Daoy (cell line): Measurements from ENCODE around the gene ZNF618. TPM values are rescaled to one million over a fixed set of nuclear protein-coding genes. Genes with fewer than 3 reads are reported as not detected.

Source experiments
- DNase-seq: peaks from one replicate; pipeline ENCODE4 v3.0.0-alpha.2; 2015; ENCODE audit warnings: low read depth
- total RNA-seq: library from RNA; depleted of rRNA; stranded (reverse); fragments of >200 nt; shearing (Covaris generic); gene quantifications from 2 replicates; pipeline ENCODE4 v1.2.3, GENCODE V29; 2014

Gene ZNF618
- total RNA-seq, 1 experiment from 2014 or later: 5.0 TPM

DNA sequence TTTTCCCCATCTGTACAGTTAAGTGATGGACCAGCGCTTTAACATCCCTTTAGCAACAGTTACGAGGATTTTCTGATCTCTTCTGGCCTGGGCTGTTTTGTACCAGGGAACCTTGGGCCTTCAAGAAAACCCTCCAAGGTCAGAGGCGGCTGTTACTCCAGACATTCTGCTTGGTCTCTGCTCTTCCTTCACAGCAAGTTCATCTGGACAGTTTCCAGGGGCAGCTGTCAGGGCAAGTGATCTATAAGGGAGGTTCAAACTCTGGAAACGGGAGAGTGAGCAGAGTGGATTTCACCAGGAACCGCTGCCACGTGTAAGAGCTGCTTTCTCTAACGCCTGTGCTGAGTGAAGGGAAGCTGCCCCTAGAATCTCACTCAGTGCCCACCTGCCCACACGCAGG is 36.7 kb downstream of the ZNF618 start:
- DNase-seq: no peak

DNA sequence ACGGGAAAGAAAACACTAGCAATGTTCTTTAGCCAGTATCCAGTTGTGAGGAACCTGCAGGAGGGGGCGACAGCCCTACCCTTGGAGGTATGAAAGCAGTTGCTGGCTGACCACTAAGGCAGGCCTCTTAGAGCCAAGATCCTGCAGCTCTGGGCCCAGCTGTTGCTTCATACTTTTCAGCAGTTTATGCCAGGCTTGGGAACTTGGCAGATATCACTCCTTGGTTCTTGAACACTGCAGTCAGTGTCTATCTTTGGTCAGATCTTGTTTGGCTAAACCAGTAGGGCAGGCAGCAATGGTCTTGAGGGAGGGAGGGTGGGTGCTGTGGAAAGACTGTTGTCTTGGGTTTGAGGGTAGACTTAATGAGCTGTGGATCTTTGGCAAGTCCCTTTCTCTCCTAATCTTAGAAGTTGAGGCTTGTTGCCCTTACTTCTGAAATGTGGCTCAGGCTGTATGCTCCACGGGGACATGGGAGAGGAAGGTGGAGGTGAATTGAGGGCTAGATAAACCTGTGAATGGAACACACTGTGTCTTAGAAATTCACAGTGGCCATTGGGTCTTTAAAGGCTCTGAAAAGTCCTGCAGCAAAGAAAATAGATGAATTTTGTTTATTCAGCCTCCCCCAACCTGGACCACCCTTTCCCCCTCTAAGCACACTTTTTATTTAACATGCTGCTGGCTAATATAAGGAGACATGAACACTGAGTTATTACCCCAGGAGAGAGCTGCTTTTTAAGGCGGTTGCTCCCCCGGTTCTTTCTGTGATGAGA is 37.5 kb downstream of the ZNF618 start:
- no peak for DNase-seq

DNA sequence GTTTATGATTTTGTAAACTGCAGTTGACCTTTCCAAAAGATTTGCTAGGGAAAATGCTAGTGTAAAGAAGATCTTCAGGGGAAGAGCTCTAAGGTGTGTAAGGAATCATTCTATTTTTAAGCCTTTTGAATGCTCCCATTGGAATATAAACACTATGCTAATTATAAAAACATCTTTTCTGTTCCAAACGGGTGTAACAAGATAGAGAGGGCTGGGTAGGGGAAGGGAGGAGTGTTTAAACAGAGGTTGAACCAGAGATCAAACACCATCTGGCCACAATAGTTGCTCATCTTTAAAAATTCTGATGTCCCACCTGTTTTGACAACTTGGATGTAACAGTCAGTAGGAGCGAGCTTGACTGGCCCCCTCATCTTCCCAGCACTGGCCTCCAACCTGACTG is 38.4 kb downstream of the ZNF618 start:
- no peak for DNase-seq

DNA sequence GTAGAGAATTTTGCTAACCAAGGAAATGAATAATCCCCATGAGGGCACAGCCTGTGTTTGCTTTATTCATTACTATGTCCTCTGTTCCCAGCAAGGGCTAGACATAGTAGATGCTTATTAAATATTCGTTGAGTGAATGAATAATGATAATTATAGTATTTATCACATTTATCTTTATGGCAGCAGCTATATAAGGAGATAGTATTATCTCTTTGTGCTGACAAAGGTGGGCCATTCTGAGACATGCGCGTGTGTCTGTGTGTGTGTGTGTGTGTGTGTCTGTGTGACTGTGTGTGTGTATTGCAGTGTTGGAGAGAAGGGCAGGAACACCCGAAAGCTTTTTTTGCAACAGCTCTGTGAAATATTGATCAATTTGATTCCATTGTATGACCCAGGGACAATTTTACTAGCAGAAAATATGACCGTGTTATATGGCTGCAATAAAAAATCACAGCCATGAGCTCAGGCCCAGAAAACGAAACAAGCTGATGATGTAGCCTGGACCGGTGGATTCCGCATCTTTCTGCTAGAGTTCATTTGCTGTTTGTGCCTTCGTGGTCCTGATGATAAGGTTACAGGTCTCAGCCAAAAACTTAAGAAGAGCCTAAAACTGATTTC is 39.8 kb downstream of the ZNF618 start:
- no peak for DNase-seq

DNA sequence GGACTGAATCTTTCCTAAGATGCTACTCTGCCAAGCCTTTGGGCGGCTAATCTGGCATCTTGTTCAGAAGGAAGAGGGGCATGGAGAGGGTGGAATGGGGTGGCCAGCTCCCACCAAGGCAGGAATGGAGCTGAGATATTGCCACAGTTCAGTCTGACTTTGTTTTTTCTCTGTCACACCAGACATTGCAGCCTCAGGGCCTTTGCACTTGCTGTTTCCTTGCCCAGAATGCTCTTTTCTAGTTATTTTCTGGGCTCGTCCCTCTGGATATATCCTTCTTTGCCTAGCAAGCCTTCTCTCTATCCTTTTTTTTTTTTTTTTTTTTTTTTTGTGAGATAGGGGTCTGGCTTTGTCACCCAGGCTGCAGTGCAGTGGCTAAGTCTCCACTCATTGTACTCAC is 40.8 kb downstream of the ZNF618 start:
- no peak for DNase-seq

DNA sequence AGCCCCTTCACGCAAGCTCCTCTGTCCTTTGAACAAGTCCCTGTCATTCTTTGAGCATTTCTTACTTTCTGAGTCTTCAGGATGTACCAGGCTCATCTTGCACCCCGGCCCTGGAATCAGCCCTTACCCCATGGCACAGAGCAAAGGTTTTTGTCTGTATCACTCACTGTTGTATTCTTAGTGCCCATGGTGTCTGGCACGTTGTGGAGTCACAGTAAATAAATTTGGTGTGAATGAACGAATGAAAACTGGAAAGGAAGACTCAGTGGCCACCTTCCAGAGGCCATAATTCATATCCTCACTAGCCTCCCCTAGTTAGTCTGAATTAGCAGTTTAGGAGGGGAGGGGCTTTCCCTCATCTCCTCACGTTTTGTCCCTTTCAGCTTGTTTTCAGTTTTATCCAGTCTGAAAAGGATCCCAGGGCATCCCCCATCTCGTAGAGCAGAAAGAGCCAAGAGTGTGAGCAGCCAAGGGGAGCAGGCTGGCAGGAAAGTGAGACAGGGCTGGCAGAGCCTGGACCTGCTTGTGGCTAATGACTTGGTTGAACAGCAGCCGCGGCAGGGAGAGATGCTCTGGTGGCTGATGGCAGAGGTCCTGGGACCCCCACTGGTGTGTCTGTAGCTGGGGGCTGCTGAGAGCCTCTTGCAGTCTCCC is 42.7 kb downstream of the ZNF618 start:
- DNase-seq: no peak

DNA sequence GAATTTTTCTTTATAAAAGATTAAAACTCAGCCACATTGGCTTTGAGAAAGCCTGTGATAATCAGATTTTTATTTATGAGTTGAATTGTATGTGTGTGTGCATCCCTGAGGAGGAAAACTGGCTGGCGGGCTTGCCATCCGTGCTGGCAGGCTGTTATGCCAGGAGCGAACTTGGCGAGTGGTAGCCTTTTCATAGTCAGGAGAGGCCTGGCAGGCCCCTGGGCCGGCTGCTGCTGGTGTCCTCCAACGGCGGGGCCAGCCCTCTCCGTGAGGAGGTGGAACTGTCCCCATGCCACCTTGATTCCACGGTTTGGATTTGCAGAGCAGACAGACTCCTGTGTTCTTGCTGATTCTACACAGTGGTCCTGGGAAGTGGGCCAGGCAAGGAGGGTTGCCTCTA is 43.3 kb downstream of the ZNF618 start:
- no peak for DNase-seq

DNA sequence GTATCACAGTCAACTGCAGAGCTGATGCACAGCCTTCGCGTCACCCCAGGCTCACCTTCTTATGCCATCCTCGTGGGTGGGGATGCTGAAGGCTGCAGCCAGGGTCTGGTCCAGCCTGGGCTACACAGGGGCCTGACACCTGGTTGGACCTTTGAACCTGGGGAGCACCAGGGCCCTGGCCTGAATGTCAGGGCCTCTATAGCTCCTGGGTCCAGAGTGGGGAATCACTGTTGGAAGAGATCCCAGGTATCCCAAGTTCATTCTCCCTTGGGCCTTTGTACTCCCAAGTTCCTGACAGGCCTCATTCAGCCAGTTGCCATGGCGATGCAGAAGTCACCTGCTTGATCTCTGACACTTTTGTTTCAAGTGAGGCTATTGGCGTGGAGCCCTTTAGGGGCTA is 43.8 kb downstream of the ZNF618 start:
- DNase-seq: no peak

DNA sequence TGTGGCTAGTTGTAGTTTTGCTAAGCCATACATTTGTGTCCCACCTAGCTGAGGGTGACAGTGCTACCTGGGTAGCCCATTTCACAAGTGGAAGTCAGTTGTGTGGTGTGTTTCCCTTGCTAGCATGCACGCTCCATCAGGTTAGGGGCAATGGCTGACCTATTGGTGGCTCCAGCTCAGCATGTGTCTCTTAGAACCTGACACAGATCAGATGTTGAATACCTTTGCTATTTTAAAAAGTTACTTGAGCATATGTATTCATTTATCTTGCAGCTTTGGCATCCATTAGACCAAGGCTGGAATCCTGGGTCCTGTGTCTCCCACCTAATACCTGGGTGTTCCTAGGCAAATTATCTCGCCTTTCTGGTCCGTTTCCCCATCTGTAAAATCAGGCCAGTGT is 44.8 kb downstream of the ZNF618 start:
- DNase-seq: no peak

DNA sequence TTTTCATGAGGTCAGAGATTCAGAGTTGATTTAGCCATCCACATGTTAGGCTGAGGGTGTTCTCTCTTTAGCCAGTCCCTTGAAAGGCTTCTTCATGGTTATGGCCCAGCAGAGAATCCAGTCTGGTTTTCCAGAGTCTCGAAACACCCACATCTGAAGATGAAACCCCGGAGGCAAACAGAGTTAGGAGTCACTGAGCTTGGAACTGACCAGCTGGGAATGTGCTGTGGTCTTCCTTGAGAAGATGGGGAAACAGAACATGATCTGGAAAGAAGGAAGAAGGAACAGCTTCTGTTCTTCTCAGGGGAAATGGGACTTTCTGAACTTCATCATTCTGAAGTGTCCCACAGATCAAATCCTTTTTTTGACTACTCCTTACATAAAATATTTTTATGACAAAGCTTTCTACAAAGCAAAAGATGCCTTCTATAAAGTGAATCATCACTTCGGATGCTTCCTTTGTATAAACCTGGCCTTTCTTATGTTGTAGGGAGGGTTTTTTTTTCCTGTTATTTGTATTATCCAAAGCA is 45.4 kb downstream of the ZNF618 start:
- no peak for DNase-seq

DNA sequence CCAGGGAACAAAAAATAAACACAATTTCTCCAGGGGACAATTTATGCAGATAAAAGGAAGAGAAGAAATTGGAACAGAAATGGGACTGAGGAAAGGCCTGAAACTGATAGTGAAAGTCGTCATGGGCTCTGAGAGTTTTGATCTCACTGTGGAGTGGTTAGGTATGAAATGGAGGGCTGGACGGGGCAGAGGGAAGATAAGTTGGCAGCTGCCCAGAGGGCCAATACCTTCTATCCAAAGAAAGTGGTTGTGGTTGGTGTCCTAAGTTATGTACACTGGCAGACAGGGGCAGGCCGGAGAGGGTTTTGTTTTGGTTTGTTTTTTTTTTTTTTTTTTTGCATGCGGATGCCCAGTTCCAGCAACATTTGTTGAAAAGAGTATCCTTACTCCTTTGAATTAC is 46.1 kb downstream of the ZNF618 start:
- no peak for DNase-seq

DNA sequence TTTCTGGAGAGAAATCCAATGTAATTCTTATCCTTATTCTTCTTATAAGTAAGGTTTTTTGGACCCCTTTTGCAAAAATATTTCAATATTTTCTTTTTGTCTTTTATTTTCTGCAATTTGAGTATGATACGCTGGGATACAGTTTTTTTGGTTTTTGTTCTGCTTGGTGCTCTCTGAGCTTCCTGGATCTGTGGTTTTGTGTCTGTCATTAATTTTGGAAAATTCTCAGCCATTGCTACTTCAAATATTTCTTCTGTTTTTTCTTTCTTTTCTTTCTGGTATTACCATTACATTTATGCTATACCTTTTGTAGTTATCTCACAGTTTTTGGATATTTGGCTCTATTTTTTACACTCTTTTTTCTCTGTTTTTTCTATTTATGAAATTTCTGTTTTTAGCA is 50.1 kb downstream of the ZNF618 start:
- DNase-seq: no peak

DNA sequence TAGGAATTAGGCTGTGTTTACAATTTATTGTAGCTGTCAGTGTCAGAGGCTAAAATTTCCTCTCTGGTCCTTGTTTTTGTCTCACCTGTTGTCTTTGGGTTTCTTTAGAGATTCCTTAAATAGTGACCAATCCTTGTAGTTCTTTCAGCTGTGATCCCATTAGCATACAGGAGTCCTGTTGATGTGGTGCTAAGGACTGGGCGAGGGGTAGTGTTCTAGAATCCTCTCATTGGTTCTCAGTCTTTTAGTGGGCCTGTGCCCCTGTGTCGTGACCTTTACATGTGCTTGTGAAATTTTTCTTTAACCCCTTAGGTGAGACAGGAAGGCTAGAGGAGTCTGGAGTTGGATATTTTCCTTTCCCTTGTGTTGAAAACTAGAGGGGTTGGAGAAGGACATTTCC is 51.2 kb downstream of the ZNF618 start:
- no peak for DNase-seq

DNA sequence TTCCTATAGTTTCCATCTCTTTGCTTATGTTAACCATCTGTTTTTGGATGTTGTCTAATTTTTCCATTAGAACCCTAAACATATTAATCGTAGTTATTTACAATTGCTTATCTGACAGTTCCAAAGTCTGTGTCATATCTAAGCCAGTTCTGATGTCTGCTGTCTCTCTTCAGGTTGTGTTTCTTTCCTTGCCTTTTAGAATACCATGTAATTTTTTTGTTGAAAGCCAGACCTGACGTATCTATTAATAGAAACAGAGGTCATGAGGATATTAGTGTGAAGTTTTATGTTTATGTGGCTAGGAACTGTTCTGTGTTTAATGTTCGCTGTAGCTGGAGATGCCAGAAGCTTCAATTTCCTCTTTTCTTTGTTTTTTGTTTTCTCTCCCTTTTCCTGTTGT is 52.2 kb downstream of the ZNF618 start:
- no peak for DNase-seq

DNA sequence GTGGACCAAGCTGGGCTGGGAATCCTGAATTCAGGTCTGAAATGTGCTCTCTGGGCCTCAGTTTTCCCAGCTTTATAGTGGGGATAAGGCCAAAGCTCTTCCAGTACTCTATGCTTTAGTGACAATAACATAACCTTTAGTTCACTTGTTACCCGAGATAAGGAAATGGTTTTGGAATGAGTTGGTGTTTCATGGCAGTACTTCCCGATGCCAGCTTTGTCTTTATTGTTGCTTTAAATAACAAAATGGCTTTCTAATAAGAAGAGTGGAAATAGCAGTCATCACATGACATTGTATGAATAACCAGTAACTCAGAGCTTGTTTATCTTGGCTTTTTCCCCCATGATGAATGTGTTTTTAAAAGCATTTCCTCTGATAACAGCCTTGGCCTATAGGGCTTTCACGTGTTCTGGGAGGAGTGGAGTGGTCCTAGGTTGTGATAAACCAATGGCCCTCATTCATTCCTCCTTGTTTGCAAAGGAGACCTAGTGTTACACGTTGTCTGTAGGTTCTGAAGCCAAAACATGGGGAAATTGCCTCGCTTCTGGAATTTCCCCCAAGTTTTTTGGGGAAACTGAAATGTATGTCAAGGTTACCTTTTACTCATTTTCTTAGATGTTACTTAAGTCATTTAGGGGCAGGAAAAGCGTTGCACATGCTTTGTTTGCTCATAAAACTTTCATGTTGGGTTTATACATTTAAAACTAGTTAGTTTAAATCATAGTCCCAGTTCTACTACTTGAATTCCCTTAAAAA is 53.7 kb downstream of the ZNF618 start:
- peak; percentile 77 for DNase-seq

DNA sequence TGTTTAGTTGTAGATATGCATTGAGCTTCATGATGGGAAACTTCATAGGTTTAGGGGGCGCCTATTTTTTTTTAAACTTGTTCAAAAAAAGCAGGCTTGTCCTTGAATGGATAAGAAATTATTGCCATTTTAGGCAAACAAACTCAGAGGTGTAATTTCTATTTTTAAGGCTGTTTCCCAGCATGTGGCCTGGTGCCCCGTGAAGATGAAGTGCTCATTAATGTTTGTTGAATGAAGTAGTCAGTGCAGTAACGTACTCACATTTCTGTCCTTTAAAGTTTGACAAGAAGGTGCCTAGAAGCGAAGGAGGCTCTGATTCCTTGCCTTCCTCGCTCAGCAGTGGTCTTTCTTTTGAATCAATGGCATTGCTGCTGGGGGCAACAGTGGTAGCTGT is 54.3 kb downstream of the ZNF618 start:
- no peak for DNase-seq

DNA sequence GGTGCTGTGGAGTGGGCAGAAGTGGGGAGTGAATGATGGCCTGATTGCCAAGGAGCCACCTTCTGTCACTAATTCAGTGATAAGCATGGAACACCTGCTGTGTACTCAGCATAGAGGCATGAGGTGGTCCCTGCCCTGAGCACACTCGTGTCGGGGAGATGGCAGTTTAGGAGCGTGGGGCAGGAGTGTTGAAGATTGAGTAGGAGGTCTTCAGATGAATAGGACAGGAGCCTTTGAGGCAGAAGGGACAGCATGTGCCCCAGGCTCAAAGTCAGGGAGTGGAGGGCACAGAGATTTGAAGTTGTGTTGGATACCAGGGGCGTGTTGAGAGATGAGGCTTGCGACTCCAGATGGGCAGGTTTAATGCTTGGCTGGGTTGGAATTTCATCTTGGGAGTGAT is 55.0 kb downstream of the ZNF618 start:
- DNase-seq: no peak

DNA sequence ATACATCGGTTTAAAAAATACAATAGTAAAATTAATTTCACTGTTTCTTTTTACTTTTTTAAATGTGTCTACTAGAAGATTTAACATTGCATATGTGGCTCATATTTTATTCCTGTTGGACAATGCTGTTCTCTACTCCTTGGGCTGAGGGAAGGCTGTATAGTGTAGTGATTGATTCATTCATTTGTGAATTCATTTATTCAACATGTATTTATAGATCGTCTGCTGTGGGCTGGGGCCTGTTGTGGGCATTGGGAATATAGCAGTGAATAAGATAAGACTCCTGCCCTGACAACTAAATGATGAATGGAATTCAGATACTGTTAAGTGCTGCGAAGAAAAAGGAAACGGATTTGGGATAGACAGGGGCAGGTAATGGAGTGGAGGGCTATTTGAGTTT is 55.7 kb downstream of the ZNF618 start:
- DNase-seq: no peak

DNA sequence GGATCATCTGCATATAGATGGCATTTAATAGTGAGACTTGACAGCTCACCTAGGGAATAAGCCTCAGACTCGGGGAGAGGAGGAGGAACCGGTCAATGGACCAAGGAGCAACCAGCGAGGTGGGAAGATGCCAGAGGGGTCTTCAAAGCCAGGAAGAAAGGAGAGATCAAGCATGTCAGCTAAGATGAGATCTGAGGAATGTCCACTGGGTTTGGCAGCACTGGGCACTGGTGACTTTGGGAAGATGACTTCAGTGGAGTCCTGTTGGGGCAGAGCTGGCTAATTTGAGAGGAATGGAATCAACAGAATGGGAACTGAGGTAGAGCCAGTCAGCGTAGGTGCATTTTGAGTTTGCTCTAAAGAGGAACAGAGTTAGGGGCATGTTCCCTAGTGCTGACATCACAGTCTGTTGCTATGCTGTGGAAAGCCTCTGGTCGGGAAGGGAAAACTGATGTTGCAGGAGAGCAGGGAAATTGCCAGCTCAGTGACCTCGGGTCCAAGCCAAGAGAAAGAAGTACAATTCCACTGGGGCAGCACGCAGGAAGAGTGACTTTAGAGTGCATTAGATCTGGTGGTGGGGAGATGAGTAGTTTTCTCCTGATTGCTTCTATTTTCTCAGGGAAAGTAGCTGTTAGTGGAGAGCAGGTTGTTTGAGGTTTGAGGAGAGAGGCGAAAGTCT is 56.9 kb downstream of the ZNF618 start:
- no peak for DNase-seq

DNA sequence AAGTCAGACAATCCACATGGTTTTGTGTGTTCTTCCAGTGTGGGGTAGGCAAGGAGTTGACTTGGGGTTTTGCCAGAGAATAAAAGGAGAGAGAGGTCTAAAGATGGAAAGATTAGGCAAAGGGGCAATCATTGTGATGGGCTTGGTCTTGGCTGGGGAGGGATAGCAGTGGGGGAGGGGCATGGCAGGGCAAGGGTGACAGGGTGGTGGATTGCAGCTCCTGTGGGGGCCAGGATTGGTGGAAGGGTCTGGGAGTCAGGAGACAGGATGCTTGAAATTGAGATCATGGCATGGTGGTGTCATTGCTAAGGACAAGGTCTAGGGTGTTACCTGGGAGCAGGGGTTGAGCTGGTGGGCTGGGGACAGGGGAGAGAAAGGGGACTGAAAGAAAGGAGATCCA is 57.6 kb downstream of the ZNF618 start:
- no peak for DNase-seq

DNA sequence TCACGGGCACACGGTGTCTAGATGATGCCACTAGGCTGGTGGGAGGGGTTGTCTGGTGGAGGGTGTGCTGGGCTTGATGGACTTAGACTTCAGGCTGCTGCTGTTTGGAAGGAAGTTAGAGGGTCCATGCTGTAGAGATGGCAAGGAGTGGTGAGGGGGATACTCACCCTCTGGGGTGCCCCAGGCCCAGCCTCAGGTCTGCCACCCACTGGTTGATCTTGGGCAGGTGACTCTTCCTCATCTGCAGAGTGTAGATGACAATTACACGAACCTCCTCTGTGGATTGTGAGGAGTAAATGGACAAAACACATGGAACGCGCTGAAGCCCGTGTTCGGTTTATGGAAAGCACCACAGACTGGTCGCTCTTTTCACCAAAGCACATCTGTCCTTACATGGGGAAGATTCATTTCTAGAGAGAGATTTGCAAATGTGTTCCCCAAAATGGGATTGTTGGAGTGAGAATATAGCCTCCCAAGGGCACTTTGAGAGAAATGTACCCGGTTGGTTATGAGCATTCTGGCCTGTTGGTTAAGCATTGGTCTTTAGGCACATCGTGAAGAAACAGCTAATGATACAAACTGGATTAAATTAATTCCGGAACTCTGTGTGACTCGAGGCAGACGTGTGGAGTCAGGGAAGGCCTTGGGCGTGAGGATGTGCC is 58.2 kb downstream of the ZNF618 start:
- no peak for DNase-seq
